Ovary (tissue), 9 donors: ENCODE results near the gene CDHR3. TPM values are rescaled to one million over a fixed set of nuclear protein-coding genes. Genes with fewer than 3 reads are reported as not detected.

Source experiments
- DNase-seq, 5 donors: peaks; one replicate each; pipeline ENCODE4 v3.0.0-alpha.2; 2019 to 2020
- H3K27ac ChIP-seq, 2 donors: fragments of 200-600 bp; one replicate each; pipeline versions ENCODE4 v1.5.1 to v1.8.0; 2019 to 2022
- H3K27me3 ChIP-seq: fragments of 200-600 bp; one replicate; pipeline ENCODE4 v1.8.0; 2022
- H3K36me3 ChIP-seq: fragments of 200-600 bp; sonication (generic); one replicate; pipeline ENCODE4 v1.5.1; 2019
- H3K4me1 ChIP-seq: one replicate; pipeline ENCODE4 v1.8.1; 2013; ENCODE audit warnings: mild to moderate bottlenecking, moderate library complexity; ENCODE audit not compliant: insufficient read depth
- H3K4me3 ChIP-seq: fragments of 200-600 bp; sonication (generic); one replicate; pipeline ENCODE4 v1.5.1; 2017
- H3K9me3 ChIP-seq, 2 donors: fragments of 200-600 bp in 1 of 2; sonication (generic) in 1 of 2; one replicate each; pipeline versions ENCODE4 v1.5.1 to v1.8.1; 2013 to 2019; ENCODE audit warnings: mild to moderate bottlenecking in 1 of 2, moderate library complexity in 1 of 2
- CTCF ChIP-seq, 3 donors: fragments of 450-650 bp in 2 of 3; fragments of 200-600 bp in 1 of 3; IDR thresholded peaks; one replicate each; pipeline versions ENCODE4 v1.5.1 to v1.8.0; 2016 to 2022; ENCODE audit warnings: antibody characterized with exemption in 3 of 3, mild to moderate bottlenecking in 1 of 3
- EP300 ChIP-seq: sonication (generic); formaldehyde crosslinking; IDR thresholded peaks from one replicate; pipeline ENCODE4 v1.6.1; 2017; ENCODE audit warnings: antibody characterized with exemption
- POLR2A ChIP-seq: fragments of 450-650 bp; IDR thresholded peaks from one replicate; pipeline ENCODE4 v1.6.1; 2017; ENCODE audit warnings: antibody characterized with exemption, mild to moderate bottlenecking, moderate library complexity
- WGBS, 3 donors: extraction: QIAGEN DNeasy Blood & Tissue Kit in 1 of 3; methylation state at CpG; one replicate each; pipeline versions ENCODE4 v1.1.5 to v1.1.7; 2013 to 2017; 5-methylcytosine and 5-hydroxymethylcytosine counted together
- intact Hi-C, 4 donors: fragments of 100-400 bp; cut with DNase I; formaldehyde crosslinking; loops; one replicate each; pipeline versions ENCODE4 v1.11.0 to v1.15.1; 2022 to 2023
- polyA plus RNA-seq, 2 donors: library from polyadenylated mRNA; stranded (reverse); fragments of 200-250 nt in 1 of 2; fragments of 350-450 nt in 1 of 2; fragmentation: Illumina TruSeq in 1 of 2; extraction: RNeasy Lipid Tissue Mini Kit (QIAGEN cat#74804) in 1 of 2; gene quantifications; one replicate each; pipeline ENCODE4 v1.2.3, GENCODE V29; 2013 to 2014
- total RNA-seq, 7 donors: library from RNA; depleted of rRNA in 2 of 7; stranded (reverse); fragments of >200 nt in 2 of 7; fragmentation: NEBNext Ultra II Directional in 3 of 7; extraction: Animal tissue kit (Norgen Biotek cat#: 25700) in 3 of 7; gene quantifications; one replicate each; pipeline versions ENCODE4 v1.1.0 to v1.2.4, GENCODE V29; 2016 to 2023
- donor health status: DM: no; HTN: no; CAD: no; lungs with moderate emphysema.
- donor health status: DM: no; HTN: no; CAD: no.
- donor health status: Bipolar disorder and iron deficiency.
- donor health status: DM: yes; HTN: yes; CAD: no.
- donor health status: DM: no; HTN: no; CAD: no.
- donor health status: DM: yes; HTN: yes; CAD: no.

The CDHR3 gene
- total and polyA plus RNA-seq, 9 donors, result 1.8 to 76.4 (median 8.6) TPM

GRCh38 chr7:106061301-106061979 is 98.4 kb downstream of the CDHR3 start:
- intact Hi-C loops, result no loop called here
- no peaks in the 10 kb centered on the region for H3K9me3 ChIP-seq
- H3K36me3 ChIP-seq, result no peaks in the 10 kb centered on the region
- no peak for DNase-seq
- peaks cover 15% of the 10 kb centered on the region for H3K4me1 ChIP-seq
- no peak overlapping the region for H3K4me3 ChIP-seq
- TF ChIP-seq POLR2A (no peak), EP300 (no peak), CTCF (IDR thresholded peaks at IDR 0.05) (no peak)
- no peaks in the 10 kb centered on the region for H3K27me3 ChIP-seq
- H3K27ac ChIP-seq, result no peak overlapping the region
- WGBS, 3 donors, result 95% methylated on average over 9 of the region's 9 CpGs

GRCh38 chr7:106062006-106062405 is 98.9 kb downstream of the CDHR3 start:
- intact Hi-C loops, result no loop called here
- DNase-seq, result no peak
- Histone ChIP-seq H3K4me1 (peaks cover 15% of the 10 kb centered on the region), H3K9me3 (no peaks in the 10 kb centered on the region), H3K27ac (no peak overlapping the region), H3K4me3 (no peak overlapping the region), H3K36me3 (no peaks in the 10 kb centered on the region), H3K27me3 (no peaks in the 10 kb centered on the region)
- WGBS, 3 donors, result 97 to 98% (median 98%) methylated on average over 7 of the region's 7 CpGs
- no peak for TF ChIP-seq POLR2A
- no peak for TF ChIP-seq CTCF (IDR thresholded peaks at IDR 0.05)
- no peak for TF ChIP-seq EP300

- Histone ChIP-seq H3K4me3 (no peak overlapping the region), H3K36me3 (no peaks in the 10 kb centered on the region), H3K4me1 (peaks cover 15% of the 10 kb centered on the region), H3K27me3 (no peaks in the 10 kb centered on the region), H3K27ac (no peak overlapping the region), H3K9me3 (no peaks in the 10 kb centered on the region)
- DNase-seq, result no peak
- TF ChIP-seq EP300 (no peak), CTCF (IDR thresholded peaks at IDR 0.05) (no peak), POLR2A (no peak)
- intact Hi-C loops, result no loop called here
- WGBS, 3 donors, result 91 to 96% (median 94%) methylated on average over 2 of the region's 2 CpGs
Observed at GRCh38 chr7:106062521-106062931, 99.5 kb downstream of the CDHR3 start.

- H3K27me3 ChIP-seq, result no peaks in the 10 kb centered on the region
- intact Hi-C loops, result no loop called here
- DNase-seq, result no peak
- TF ChIP-seq EP300 (no peak), POLR2A (no peak), CTCF (IDR thresholded peaks at IDR 0.05) (no peak)
- peaks cover 15% of the 10 kb centered on the region for H3K4me1 ChIP-seq
- H3K9me3 ChIP-seq, result no peaks in the 10 kb centered on the region
- H3K27ac ChIP-seq, result no peak overlapping the region
- WGBS, 3 donors, result 92 to 95% (median 95%) methylated on average over 6 of the region's 6 CpGs
- H3K4me3 ChIP-seq, result no peak overlapping the region
- no peaks in the 10 kb centered on the region for H3K36me3 ChIP-seq
Observed at GRCh38 chr7:106063024-106063423, 100.0 kb downstream of the CDHR3 start.
